Pancreas (tissue), 10 donors: ENCODE measurements around the gene LASP1. TPM values are rescaled to one million over a fixed set of nuclear protein-coding genes. Genes with fewer than 3 reads are reported as not detected.

Experiments
- ATAC-seq, 4 donors: fragments of 200-7000 bp; cut with Tn5 transposase; one replicate each; pipeline versions ENCODE4 v1.8.0 to v1.9.1; 2020; ENCODE audit warnings: mild to moderate bottlenecking in 4 of 4, moderate library complexity in 4 of 4
- DNase-seq, 6 donors: peaks; one replicate each; pipeline ENCODE4 v3.0.0-alpha.2; 2020
- FAIRE-seq: peaks from 2 replicates; lab custom pipeline; 2012; peaks lifted over from hg19 to GRCh38; lab: Jason Lieb, UNC
- H3K27ac ChIP-seq, 4 donors: fragments of 200-600 bp; sonication (generic); 1 replicate in 3 of 4; 2 replicates in 1 of 4; pipeline versions ENCODE4 v1.5.0 to v1.8.0; 2020
- H3K27me3 ChIP-seq, 4 donors: fragments of 200-600 bp; one replicate each; pipeline ENCODE4 v1.8.0; 2021
- H3K36me3 ChIP-seq, 3 donors: fragments of 200-600 bp; sonication (generic) in 1 of 3; one replicate each; pipeline versions ENCODE4 v1.5.0 to v1.8.0; 2020 to 2021
- H3K4me1 ChIP-seq, 3 donors: fragments of 200-600 bp; one replicate each; pipeline ENCODE4 v1.8.0; 2021
- H3K4me3 ChIP-seq, 4 donors: fragments of 200-600 bp; sonication (generic) in 2 of 4; one replicate each; pipeline versions ENCODE4 v1.5.0 to v1.8.0; 2020 to 2021
- H3K9me3 ChIP-seq, 4 donors: fragments of 200-600 bp; one replicate each; pipeline ENCODE4 v1.8.0; 2021
- CTCF ChIP-seq, 4 donors: fragments of 200-600 bp; sonication (generic) in 3 of 4; IDR thresholded peaks; one replicate each; pipeline versions ENCODE4 v1.5.0 to v1.8.0; 2021; ENCODE audit warnings: antibody characterized with exemption in 4 of 4
- WGBS, 2 donors: extraction: QIAGEN DNeasy Blood & Tissue Kit; methylation state at CpG; one replicate each; pipeline ENCODE4 v1.1.7; 2013; 5-methylcytosine and 5-hydroxymethylcytosine counted together
- intact Hi-C, 3 donors: fragments of 100-400 bp; cut with DNase I; formaldehyde crosslinking; loops; one replicate each; pipeline versions ENCODE4 v1.11.1 to v1.14.2; 2022
- polyA plus RNA-seq, 2 donors: library from polyadenylated mRNA; stranded (reverse); fragments of 200-250 nt; gene quantifications; one replicate each; pipeline ENCODE4 v1.2.3, GENCODE V29; 2013
- total RNA-seq, 6 donors: library from RNA; stranded (reverse); fragmentation: NEBNext Ultra II Directional in 4 of 6; extraction: Animal tissue kit (Norgen Biotek cat#: 25700) in 4 of 6; gene quantifications; one replicate each; pipeline versions ENCODE4 v1.2.1 to v1.2.4, GENCODE V29; 2021 to 2023
- donor health status: healthy with polysubstance abuse.
- donor health status: DM: no; HTN: no; CAD: no; lungs with moderate emphysema.
- donor health status: DM: no; HTN: no; CAD: no.
- donor health status: control.
- donor health status: control.
- donor health status: Bipolar disorder and iron deficiency.
- donor health status: DM: yes; HTN: yes; CAD: no.
- donor health status: DM: no; HTN: no; CAD: no.
- donor health status: DM: no; HTN: no; CAD: no.
- donor health status: DM: yes; HTN: yes; CAD: no.

The LASP1 gene
- total and polyA plus RNA-seq, 8 donors: 35.7 to 98.6 (median 57.1) TPM

GRCh38 chr17:38867179-38867967 is 2.5 kb upstream of the LASP1 start:
- ATAC-seq (no peak), DNase-seq (peak in 4 of 6 donors; percentile 18 to 79 (median 62)), FAIRE-seq (no peak)
- peaks cover 4 to 14% (median 4%) of the 10 kb centered on the region in 3 donors for H3K4me1 ChIP-seq
- H3K9me3 ChIP-seq: no peaks in the 10 kb centered on the region
- peak overlapping the region in 2 of 4 donors; percentile 93 to 94 for H3K4me3 ChIP-seq
- intact Hi-C loops: no loop called here
- no peak for TF ChIP-seq CTCF (IDR thresholded peaks at IDR 0.05)
- H3K27ac ChIP-seq: peak overlapping the region in 3 of 4 donors; percentile 39 to 92 (median 91)
- H3K36me3 ChIP-seq: no peaks in the 10 kb centered on the region
- H3K27me3 ChIP-seq: no peaks in the 10 kb centered on the region
- 24 to 42% methylated on average over 30 to 31 of the region's 31 CpGs for WGBS, 2 donors

- WGBS, 2 donors: 12 to 22% methylated on average over 25 of the region's 25 CpGs
- H3K36me3 ChIP-seq: no peaks in the 10 kb centered on the region
- no peaks in the 10 kb centered on the region for H3K9me3 ChIP-seq
- intact Hi-C loops: no loop called here
- H3K27ac ChIP-seq: peak overlapping the region; percentile 91 to 92 (median 91)
- peaks cover 13 to 22% (median 13%) of the 10 kb centered on the region in 3 donors for H3K4me1 ChIP-seq
- no peak for TF ChIP-seq CTCF (IDR thresholded peaks at IDR 0.05)
- peak in 2 of 4 donors; percentile 0 for ATAC-seq
- no peak for FAIRE-seq
- no peaks in the 10 kb centered on the region for H3K27me3 ChIP-seq
- DNase-seq: peak in 2 of 6 donors; percentile 21 to 48
- peak overlapping the region in 2 of 4 donors; percentile 93 to 94 for H3K4me3 ChIP-seq
Measured at GRCh38 chr17:38867968-38868816, 1.7 kb upstream of the LASP1 start.

- intact Hi-C loops: no loop called here
- Histone ChIP-seq H3K27me3 (no peaks in the 10 kb centered on the region), H3K27ac (peak overlapping the region; percentile 91 to 92 (median 91)), H3K9me3 (no peaks in the 10 kb centered on the region), H3K36me3 (no peaks in the 10 kb centered on the region), H3K4me3 (peak overlapping the region; percentile 91 to 95 (median 94)), H3K4me1 (peaks cover 20 to 30% (median 20%) of the 10 kb centered on the region in 3 donors)
- TF ChIP-seq CTCF (IDR thresholded peaks at IDR 0.05): no peak
- DNase-seq (peak; percentile 83 to 98 (median 95)), ATAC-seq (peak; percentile 60 to 74 (median 64)), FAIRE-seq (no peak)
- 4 to 5% methylated on average over 26 of the region's 26 CpGs for WGBS, 2 donors
Measured at GRCh38 chr17:38868817-38869525, 887 bp upstream of the LASP1 start.

GRCh38 chr17:38870259-38871165 is 654 bp downstream of the LASP1 start:
- Histone ChIP-seq H3K27ac (peak overlapping the region; percentile 91 to 92 (median 91)), H3K4me1 (peaks cover 29 to 38% (median 34%) of the 10 kb centered on the region in 3 donors), H3K36me3 (no peaks in the 10 kb centered on the region), H3K4me3 (peak overlapping the region; percentile 91 to 95 (median 94)), H3K27me3 (no peaks in the 10 kb centered on the region), H3K9me3 (no peaks in the 10 kb centered on the region)
- TF ChIP-seq CTCF (IDR thresholded peaks at IDR 0.05): no peak
- DNase-seq (peak; percentile 64 to 89 (median 80)), ATAC-seq (peak; percentile 35 to 66 (median 53)), FAIRE-seq (no peak)
- 0% methylated on average over 38 to 56 of the region's 56 CpGs for WGBS, 2 donors
- intact Hi-C loops: no loop called here
